Activated T-helper 9 cell treated with anti-CD3 and anti-CD28 coated beads, Interleukin-2, amount 50 U/mL, for 16 hours (primary cell): Measurements from ENCODE around the gene FANCB.

Experiments
- DNase-seq: peaks from one replicate; pipeline ENCODE4 v3.0.0-alpha.2; 2020; ENCODE audit warnings: low read depth

The FANCB gene

GRCh38 chrX:14832586-14832985 is 40.3 kb downstream of the FANCB start:
- DNase-seq, result no peak

- DNase-seq, result no peak
These were observed 40.7 kb downstream of the FANCB start for GRCh38 chrX:14832151-14832550.

GRCh38 chrX:14829643-14830042 is 43.2 kb downstream of the FANCB start:
- no peak for DNase-seq

- no peak for DNase-seq
These were observed 46.5 kb downstream of the FANCB start for GRCh38 chrX:14826319-14826718.

GRCh38 chrX:14825851-14826250 is 47.0 kb downstream of the FANCB start:
- DNase-seq, result no peak

- no peak for DNase-seq
These were observed 53.1 kb downstream of the FANCB start for GRCh38 chrX:14819769-14820168.

- no peak for DNase-seq
These were observed 55.3 kb downstream of the FANCB start for GRCh38 chrX:14817571-14817970.

- no peak for DNase-seq
These were observed 69.7 kb downstream of the FANCB start for GRCh38 chrX:14802943-14803710.

GRCh38 chrX:14801136-14801535 is 71.7 kb downstream of the FANCB start:
- DNase-seq, result no peak

- no peak for DNase-seq
These were observed 74.0 kb downstream of the FANCB start for GRCh38 chrX:14798805-14799397.
